NCI-H128 (cell line): ENCODE results near the gene SLC31A2.

Experiments used
- DNase-seq: peaks from one replicate; lab custom pipeline; 2025; ENCODE audit not compliant: unreplicated experiment; lab: John Stamatoyannopoulos, UW

Gene SLC31A2

DNA sequence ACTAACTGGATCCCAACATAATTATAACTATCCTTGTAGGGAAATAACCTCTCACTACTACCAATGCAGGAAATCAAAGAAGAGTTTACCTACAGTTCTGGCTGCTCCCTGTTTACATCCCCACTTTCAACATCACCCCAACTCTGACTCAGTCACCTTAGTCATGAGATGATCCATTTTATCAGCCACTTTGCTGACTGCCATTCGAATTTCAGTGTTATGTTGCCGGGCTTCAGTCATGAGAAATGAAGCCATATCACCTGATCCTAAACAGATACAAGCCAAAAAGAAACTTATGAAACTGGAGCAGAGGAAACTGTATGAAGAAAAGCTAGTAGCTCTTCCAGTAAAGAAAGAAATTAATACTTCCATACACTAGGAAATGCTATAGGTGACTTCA is 33.7 kb downstream of the SLC31A2 start:
- no peak for DNase-seq

DNA sequence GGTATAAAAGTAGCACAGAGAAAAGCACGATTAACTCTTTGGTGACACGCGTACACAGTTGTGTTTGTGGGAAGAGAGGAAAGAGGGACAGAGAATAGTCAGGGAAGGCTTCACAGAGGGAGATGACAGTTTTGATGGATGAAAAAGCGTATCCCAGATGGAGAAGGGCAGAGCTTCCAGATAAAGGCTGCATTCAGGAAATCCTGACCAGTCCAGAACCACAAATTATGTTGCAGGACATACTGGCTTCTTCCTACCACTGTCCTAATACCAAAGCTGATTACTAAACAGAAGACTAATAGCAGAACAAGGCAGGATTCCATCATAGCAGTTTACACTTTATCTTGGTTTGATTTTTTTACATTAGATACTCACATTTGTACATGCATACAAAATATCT is 34.5 kb downstream of the SLC31A2 start:
- DNase-seq: no peak

DNA sequence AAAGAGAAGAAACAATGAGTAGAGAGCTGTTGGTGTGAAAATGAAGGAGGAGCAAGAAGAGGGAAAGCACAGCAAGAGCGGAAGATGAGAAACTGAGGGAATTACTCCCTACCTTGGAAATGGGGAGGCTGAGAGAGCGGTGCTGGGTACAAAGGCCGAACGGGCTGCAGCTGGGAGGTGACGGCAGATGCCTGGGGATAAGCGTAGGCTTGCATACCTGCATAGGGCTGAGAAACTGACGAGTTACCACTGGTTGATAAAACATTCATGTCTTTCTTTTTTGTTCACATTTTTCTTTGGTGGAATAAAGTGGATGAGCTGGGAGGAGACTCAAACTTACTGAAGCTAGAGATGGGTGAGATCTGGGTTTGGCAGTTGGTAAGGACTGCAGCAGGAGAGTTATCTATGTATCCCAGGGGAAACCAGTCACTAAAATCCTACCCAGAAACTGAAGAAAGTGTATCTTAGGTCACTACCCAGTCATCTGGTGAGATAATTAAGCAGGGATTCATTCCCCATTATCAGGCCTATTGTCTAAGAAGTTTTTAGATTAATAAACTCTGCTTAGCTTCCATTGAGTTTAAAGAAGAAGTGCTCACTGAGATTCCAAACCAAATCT is 35.4 kb downstream of the SLC31A2 start:
- DNase-seq: no peak

DNA sequence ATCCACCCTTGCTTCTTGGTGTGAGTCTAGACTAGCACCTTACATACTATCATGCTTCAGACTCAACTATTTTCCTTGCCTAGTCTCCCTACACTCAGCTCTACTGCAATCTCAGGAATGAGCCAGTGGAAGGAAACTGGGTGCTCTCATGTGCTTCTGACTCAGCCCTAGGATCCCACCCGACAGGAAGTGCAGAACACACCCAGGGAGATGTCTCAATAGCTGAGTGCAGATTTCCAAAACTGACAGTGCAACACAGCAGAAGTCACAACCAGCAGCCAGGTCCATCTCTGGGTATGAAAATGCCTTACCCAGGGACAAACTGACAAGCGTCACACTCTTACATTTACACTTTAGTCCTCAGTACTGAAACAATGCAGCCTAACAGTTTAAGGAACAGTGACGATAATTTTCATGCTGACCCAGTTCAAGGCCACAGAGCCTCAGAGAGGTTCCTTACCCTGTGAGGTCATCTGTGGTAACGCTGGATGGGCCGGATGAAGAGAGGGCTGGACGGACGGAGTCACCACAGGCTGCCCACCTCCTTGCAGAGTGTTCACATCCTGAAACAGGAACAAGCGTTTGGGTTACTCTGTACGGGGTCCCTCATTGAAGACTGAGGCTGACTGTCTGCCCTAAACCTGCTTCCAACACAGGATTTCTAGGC is 37.3 kb downstream of the SLC31A2 start:
- DNase-seq: no peak

DNA sequence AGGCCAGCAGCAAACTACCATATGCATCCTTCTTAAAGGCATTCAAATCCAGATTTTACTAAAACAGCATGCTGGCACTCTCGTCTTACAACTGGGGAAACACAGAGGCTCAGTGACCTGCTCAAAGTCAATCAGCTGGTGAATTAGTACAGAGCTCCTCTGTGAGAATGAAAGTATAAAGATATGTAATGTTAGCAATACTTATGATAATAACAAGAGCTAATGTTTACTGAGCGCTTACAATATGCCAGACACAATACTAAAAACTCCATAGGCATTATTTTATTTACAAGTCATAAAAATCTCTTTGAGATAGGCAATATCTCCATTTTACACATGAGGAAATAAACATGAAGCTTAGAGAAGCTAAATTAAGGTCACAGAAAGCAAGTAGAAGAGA is 41.6 kb downstream of the SLC31A2 start:
- DNase-seq: no peak

DNA sequence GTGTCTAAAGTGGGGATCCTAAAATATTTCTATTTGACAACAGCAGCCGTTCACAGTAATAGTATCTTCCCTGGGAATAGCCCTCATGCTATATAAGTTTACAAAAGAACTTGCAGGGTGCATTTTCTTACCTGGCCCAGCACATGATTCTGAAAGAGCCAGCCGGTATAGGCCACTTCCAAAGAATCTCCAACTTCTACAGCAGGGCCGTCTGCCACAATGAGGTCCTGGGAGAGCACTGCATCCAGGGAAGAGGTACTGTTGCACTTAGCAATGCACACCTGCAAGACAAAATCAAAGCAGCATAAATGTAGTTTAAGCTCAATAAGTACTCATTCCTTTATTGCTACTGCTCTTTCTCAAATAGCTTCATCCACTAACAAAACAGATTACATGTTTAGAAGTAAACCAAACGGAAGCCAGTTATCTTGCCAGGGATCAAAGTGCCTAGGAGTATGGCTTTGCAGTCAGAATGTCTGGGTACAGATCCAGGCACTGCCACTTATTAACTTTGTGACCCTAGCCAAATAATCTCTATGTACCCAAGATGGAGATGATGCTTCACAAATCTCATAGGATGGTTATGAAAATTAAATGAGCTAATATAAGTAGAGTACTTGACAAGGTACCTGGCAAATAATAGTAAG is 49.0 kb downstream of the SLC31A2 start:
- no peak for DNase-seq

DNA sequence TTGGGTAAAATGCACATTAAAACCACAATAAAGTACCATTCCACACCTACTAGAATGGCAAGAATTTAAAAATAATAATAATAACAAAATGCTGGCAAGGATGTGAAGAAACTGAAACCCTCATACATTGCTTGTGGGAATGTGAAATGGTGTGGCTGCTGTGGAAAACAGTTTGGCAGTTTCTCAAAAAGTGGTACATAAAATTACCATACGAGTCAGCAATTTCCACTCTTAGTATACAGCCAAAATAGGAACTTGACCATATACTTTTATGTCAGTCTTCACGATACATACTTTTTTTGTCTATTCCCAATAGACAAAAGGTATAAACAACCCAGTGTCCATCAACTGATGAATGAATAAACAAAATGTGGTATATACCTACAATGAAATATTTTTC is 54.6 kb downstream of the SLC31A2 start:
- no peak for DNase-seq

DNA sequence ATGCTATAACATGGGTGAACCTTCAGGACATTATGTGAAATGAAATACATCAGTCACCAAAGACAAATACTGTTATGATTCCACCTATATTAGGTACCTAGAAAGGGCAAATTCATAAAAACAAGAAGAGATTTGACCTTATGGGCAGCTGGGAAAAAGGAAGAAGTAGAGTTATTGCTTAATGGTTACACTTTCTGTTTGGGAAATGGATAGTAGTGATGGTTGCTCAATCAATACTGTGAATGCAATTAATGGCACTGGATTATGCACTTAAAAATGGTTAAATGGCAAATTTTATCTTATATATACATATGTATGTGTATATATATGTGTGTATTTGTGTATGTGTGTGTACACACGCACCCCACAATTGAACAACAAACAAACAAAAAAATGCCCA is 55.1 kb downstream of the SLC31A2 start:
- DNase-seq: no peak

DNA sequence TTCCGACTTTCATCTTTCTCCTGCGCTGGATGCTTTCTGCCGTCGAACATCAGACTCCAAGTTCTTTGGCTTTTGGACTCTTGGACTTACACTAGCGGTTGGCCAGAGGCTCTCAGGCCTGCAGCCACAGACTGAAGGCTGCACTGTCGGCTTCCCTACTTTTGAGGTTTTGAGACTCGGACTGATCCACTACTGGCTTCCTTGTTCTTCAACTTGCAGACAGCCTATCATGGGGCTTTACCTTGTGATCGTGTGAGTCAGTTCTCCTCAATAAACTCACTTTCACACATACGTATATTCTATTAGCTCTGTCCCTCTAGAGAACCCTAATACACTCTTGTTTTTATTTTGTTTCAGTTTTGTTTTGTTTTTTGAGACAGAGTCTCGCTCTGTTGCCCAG is 60.0 kb downstream of the SLC31A2 start:
- DNase-seq: no peak
